HG03066 (cell line): ENCODE data around the gene S100A9.

ENCODE experiments used
- ATAC-seq: cut with Tn5 transposase; IDR thresholded peaks from one replicate; pipeline ENCODE4 v1.9.1; 2021; ENCODE audit warnings: low read depth; ENCODE audit not compliant: unreplicated experiment

Gene S100A9

GRCh38 chr1:153386500-153386901, 28.8 kb downstream of the S100A9 start:
- no peak for ATAC-seq

- no peak for ATAC-seq
Observed at GRCh38 chr1:153387001-153387400, 29.3 kb downstream of the S100A9 start.

GRCh38 chr1:153387785-153388184, 30.1 kb downstream of the S100A9 start:
- ATAC-seq, result no peak

- ATAC-seq, result no peak
Observed at GRCh38 chr1:153389401-153389800, 31.7 kb downstream of the S100A9 start.

- ATAC-seq, result no peak
Observed at GRCh38 chr1:153389973-153390879, 32.6 kb downstream of the S100A9 start.

GRCh38 chr1:153390938-153391710, 33.5 kb downstream of the S100A9 start, which contains the start of gene S100A8:
Gene S100A8, minus strand, starts transcription at chr1:153391073. Its CDS starts 538 bp downstream, at chr1:153390535.
- no peak for ATAC-seq

- no peak for ATAC-seq
Observed at GRCh38 chr1:153392258-153392657, 34.6 kb downstream of the S100A9 start.

GRCh38 chr1:153392822-153393221, 35.2 kb downstream of the S100A9 start:
- no peak for ATAC-seq

- no peak for ATAC-seq
Observed at GRCh38 chr1:153393926-153394325, 36.3 kb downstream of the S100A9 start.

- ATAC-seq, result no peak
Observed at GRCh38 chr1:153394391-153394790, 36.7 kb downstream of the S100A9 start.

- no peak for ATAC-seq
Observed at GRCh38 chr1:153395136-153395685, 37.6 kb downstream of the S100A9 start.

GRCh38 chr1:153395776-153396175, 38.1 kb downstream of the S100A9 start:
- ATAC-seq, result no peak

- ATAC-seq, result no peak
Observed at GRCh38 chr1:153396461-153396860, 38.8 kb downstream of the S100A9 start.

- no peak for ATAC-seq
Observed at GRCh38 chr1:153397051-153397923, 39.6 kb downstream of the S100A9 start.

- no peak for ATAC-seq
Observed at GRCh38 chr1:153397924-153398651, 40.4 kb downstream of the S100A9 start.

- ATAC-seq, result no peak
Observed at GRCh38 chr1:153399401-153400055, 41.9 kb downstream of the S100A9 start.

- no peak for ATAC-seq
Observed at GRCh38 chr1:153400244-153400643, 42.6 kb downstream of the S100A9 start.

- no peak for ATAC-seq
Observed at GRCh38 chr1:153401461-153401860, 43.8 kb downstream of the S100A9 start.

- no peak for ATAC-seq
Observed at GRCh38 chr1:153402226-153402625, 44.6 kb downstream of the S100A9 start.
